Stomach (tissue), 4 donors: ENCODE data around the gene SLF1.

Experiments used
- CTCF ChIP-seq, 7 experiments: fragments of 450-650 bp in 4 of 7; fragments of 200-600 bp in 3 of 7; sonication (generic) in 3 of 7; IDR thresholded peaks; one replicate each; pipeline ENCODE4 v1.5.1; 2016 to 2019; ENCODE audit warnings: antibody characterized with exemption in 7 of 7, control low read depth in 2 of 7, mild to moderate bottlenecking in 1 of 7
- EP300 ChIP-seq: sonication (generic); formaldehyde crosslinking; IDR thresholded peaks from one replicate; pipeline ENCODE4 v1.6.1; 2017; ENCODE audit warnings: antibody characterized with exemption

GRCh38 chr5:94649874-94650273, 31.4 kb downstream of the SLF1 start:
- no peak for TF ChIP-seq CTCF (IDR thresholded peaks at IDR 0.05)
- TF ChIP-seq EP300 = no peak
